RWPE1 (cell line): ENCODE results near the gene ZNF552.
A peak's percentile ranks its signal among the peaks of the same experiment; 100 is the strongest.
"Not testable (repeated sequence)": the region's sequence is repeated elsewhere in the genome, so short reads cannot be mapped to it uniquely, and the experiment has no call there.

Source experiments
- CTCF ChIA-PET: fragments of 350-600 bp; sonication (Branson Sonifier 250); formaldehyde crosslinking; extraction: SDS; loops from one replicate; lab custom pipeline; 2021; lab: Yijun Ruan, JAX
- POLR2A ChIA-PET: fragments of 400-600 bp; formaldehyde crosslinking; extraction: SDS; loops from one replicate; lab custom pipeline; 2020; ENCODE audit warnings: antibody characterized with exemption; ENCODE audit not compliant: low non-redundant PET; lab: Yijun Ruan, JAX
- DNase-seq: peaks from one replicate; pipeline ENCODE4 v3.0.0; 2012; ENCODE audit warnings: low spot score
- H3K27ac ChIP-seq: fragments of 450-650 bp; 2 replicates; pipeline ENCODE4 v1.5.1; 2017
- CTCF ChIP-seq: fragments of 450-650 bp; conservative IDR thresholded peaks from 2 replicates; pipeline ENCODE4 v1.5.1; 2017; ENCODE audit warnings: low read depth, mild to moderate bottlenecking

ZNF552 gene

DNA sequence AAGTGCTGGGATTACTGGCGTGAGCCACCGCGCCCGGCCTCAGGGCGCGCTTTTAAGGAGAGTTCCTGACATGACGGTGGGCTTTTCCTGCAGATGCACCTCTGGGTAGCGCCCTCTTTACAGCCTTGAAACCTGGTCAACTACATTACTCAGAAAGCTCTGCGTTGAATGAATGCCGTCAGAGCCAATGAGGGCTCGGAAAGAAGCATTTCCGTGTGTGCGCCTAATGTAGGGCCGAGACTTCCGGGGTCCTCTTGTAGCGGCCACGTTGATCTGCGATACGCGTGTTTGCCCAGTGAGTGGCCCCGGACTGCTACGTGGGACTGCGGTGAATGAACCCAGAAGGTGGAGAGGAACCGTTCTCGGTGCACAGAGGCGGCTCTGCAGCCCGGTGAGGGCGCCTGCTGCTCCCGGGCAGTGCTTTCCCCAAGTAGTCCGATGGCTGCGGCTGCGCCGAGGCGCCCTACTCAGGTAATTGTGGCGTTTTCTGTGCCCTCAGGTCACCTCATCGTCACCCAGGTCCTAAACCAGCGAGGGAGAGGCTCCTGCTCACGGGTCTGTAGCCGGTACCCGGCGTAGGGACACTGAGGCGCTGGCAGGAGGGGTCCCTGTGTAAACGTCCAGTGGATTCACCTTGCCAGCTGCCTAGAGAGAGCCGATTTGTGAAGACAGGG is 4.9 kb upstream of the ZNF552 start:
- no peak; the same call in 1 of the 2 replicates for TF ChIP-seq CTCF
- peak; percentile 92 for DNase-seq
- ChIA-PET CTCF (interaction anchor here (0.6 to 0.7 kb wide), 2 partner anchors 92 to 120 kb away, joined by 3 to 4 read pairs; partner anchors contain the start of gene ZNF671), POLR2A (interaction anchor here (0.5 to 0.7 kb wide), 2 partner anchors 92 to 431 kb away, joined by 3 to 10 read pairs; partner anchors contain the start of gene ZNF671)
- peak overlapping the region; percentile 75 for H3K27ac ChIP-seq

DNA sequence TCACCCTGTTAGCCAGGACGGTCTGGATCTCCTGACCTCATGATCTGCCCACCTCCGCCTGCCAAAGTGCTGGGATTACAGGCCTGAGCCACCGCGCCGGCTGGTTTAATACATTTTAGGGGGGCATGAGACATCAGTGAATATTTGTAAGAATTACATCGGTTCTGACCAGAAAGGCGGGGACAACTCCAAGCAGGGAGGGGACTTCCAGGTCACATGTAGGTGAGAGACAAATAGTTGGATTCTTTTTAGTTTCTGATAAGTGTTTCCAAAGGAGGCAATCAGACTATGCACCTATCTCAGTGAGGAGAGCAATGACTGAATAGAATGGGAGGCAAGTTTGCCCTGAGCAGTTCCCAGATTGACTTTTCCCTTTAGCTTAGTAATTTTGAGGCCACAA is 3.7 kb upstream of the ZNF552 start:
- ChIA-PET POLR2A (no interaction called here), CTCF (interaction anchor here (0.8 kb wide), 1 partner anchor 11 kb away, joined by 3 read pairs; no protein-coding TSS in a partner anchor)
- no peak for TF ChIP-seq CTCF
- DNase-seq: no peak
- H3K27ac ChIP-seq: no peak overlapping the region

GRCh38 chr19:57817976-57818375 is 3.3 kb upstream of the ZNF552 start:
- DNase-seq: no peak
- POLR2A ChIA-PET: no interaction called here
- H3K27ac ChIP-seq: no peak overlapping the region
- CTCF ChIA-PET: no interaction called here
- TF ChIP-seq CTCF: no peak

DNA sequence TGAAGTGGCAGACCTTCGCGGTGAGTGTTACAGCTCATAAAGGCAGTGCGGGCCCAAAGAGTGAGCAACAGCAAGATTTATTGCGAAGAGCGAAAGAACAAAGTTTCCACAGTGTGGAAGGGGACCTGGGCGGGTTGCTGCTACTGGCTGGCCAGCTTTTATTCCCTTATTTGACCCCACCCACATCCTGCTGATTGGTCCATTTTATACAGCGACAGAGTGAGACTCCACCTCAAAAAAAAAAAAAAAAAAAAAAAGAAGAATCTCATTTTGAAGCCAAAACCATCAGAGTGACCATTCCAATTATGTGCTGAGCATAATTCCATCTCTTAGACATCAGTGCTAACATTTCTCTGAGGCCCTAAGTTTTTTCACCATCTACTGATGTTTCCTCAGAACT is 1.9 kb upstream of the ZNF552 start:
- ChIA-PET CTCF (interaction anchor here (0.6 kb wide), 1 partner anchor 22 kb away, joined by 3 read pairs; no protein-coding TSS in a partner anchor), POLR2A (no interaction called here)
- H3K27ac ChIP-seq: no peak overlapping the region
- no peak for DNase-seq
- TF ChIP-seq CTCF: no peak

DNA sequence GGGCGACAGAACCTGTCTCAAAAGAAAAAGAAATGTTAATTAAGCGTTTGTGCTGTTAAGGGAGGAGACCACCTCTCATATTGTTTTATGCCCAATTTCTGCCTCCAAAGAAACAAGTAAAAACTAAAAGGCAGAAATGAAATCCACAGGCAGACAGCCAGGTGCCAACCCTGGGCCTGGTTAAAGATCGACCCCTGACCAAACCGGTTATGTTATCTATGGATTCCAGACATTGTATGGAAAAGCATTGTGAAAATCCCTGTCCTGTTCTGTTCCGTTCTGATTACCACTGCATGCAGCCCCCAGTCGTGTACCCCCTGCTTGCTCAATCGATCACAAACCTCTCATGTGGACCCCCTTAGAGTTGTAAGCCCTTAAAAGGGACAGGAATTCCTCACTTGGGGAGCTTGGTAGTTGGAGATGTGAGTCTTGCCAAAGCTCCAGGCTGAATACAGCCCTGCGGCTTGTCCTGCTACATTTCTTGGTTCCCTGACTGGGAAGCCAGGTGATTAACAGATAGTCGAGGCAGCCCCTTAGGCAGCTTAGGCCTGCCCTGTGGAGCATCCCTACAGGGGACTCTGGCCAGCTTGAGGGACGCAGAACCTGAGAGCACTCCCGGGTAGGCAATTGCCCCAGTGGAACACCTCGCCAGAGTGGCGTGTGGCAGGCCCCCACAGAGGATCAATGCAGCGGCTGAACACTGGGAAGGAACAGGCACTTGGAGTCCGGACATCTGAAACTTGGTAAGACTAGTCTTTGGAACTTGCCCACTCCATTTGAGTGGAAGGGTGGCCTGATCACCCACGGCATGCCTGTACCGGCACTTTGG is 748 bp upstream of the ZNF552 start:
- H3K27ac ChIP-seq: peak overlapping the region; percentile 71
- TF ChIP-seq CTCF: no peak
- ChIA-PET CTCF (no interaction called here), POLR2A (interaction anchor here (0.6 kb wide), 1 partner anchor 11 kb away, joined by 4 read pairs; no protein-coding TSS in a partner anchor)
- DNase-seq: no peak

DNA sequence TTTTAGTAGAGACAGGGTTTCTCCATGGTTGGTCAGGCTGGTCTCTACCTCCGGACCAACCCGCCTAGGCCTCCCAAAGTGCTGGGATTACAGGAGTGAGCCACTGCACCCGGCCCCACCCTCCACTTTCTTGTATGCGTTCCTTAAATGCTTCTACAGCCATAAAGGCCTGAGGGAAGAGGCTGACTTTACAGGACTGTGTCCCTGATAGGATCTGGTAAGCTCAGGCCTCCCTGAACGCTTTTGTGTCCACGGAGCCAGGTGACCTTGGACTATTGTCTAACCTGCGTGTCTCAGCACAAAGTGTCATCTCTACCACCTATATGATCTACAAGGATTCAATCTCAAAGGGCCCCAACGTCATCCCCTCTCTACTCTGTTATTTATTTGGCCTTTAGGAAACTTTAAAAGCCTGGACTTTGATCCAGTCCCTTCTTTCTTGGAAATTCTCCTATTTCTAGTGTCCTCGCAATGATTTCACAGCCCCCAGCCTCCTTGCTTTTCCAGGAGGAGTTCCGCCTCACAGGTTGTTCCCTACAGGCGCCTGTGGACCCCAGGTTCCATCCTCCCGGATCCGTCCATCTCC is 701 bp downstream of the ZNF552 start:
- POLR2A ChIA-PET: no interaction called here
- H3K27ac ChIP-seq: peak overlapping the region; percentile 71
- peak; percentile 18 for DNase-seq
- no peak for TF ChIP-seq CTCF
- CTCF ChIA-PET: interaction anchor here (0.7 kb wide), 1 partner anchor 28 kb away, joined by 6 read pairs; no protein-coding TSS in a partner anchor

GRCh38 chr19:57812975-57813820 is 1.5 kb downstream of the ZNF552 start:
- POLR2A ChIA-PET, DNase-seq: not testable (repeated sequence)
- peak overlapping the region; percentile 71; the same call in 1 of the 2 replicates for H3K27ac ChIP-seq
- CTCF ChIA-PET: interaction anchor here (0.6 to 0.7 kb wide), 2 partner anchors 27 to 229 kb away, joined by 3 to 6 read pairs; partner anchors contain the start of gene ZIK1
